GM18526 (cell line): ENCODE results near the gene PTAR1.
A peak's percentile ranks its signal among the peaks of the same experiment; 100 is the strongest.

ENCODE experiments used
- POLR2A ChIP-seq: IDR thresholded peaks from 3 replicates; pipeline ENCODE4 v1.6.1; 2011; ENCODE audit not compliant: insufficient read length; ENCODE audit errors: extremely low read depth

PTAR1 gene

GRCh38 chr9:69759421-69760277 is at the start of gene PTAR1:
Gene PTAR1 (minus strand): TSS chr9:69760011. CDS start chr9:69759938, 73 bp downstream.
- peak; percentile 92 for TF ChIP-seq POLR2A

GRCh38 chr9:69809304-69809863 is 49.6 kb upstream of the PTAR1 start:
- TF ChIP-seq POLR2A = no peak

- no peak for TF ChIP-seq POLR2A
These were observed 46.8 kb upstream of the PTAR1 start for GRCh38 chr9:69806627-69807026.

- no peak for TF ChIP-seq POLR2A
These were observed 46.2 kb upstream of the PTAR1 start for GRCh38 chr9:69805962-69806515.

- TF ChIP-seq POLR2A = no peak
These were observed 42.2 kb upstream of the PTAR1 start for GRCh38 chr9:69801989-69802388.

- TF ChIP-seq POLR2A = no peak
These were observed 38.9 kb upstream of the PTAR1 start for GRCh38 chr9:69798744-69799143.

- no peak for TF ChIP-seq POLR2A
These were observed 37.9 kb upstream of the PTAR1 start for GRCh38 chr9:69797675-69798074.

- TF ChIP-seq POLR2A = no peak
These were observed 34.5 kb upstream of the PTAR1 start for GRCh38 chr9:69794356-69794755.

GRCh38 chr9:69785757-69786156 is 25.9 kb upstream of the PTAR1 start:
- TF ChIP-seq POLR2A = no peak

- no peak for TF ChIP-seq POLR2A
These were observed 13.4 kb upstream of the PTAR1 start for GRCh38 chr9:69773258-69773657.

- no peak for TF ChIP-seq POLR2A
These were observed 12.1 kb upstream of the PTAR1 start for GRCh38 chr9:69771775-69772418.

- TF ChIP-seq POLR2A = no peak
These were observed 8.9 kb upstream of the PTAR1 start for GRCh38 chr9:69768716-69769115.

- TF ChIP-seq POLR2A = no peak
These were observed 8.3 kb upstream of the PTAR1 start for GRCh38 chr9:69768101-69768500.

- TF ChIP-seq POLR2A = no peak
These were observed 2.7 kb upstream of the PTAR1 start for GRCh38 chr9:69762527-69762926.

GRCh38 chr9:69760278-69760610 is 433 bp upstream of the PTAR1 start:
- TF ChIP-seq POLR2A = no peak

GRCh38 chr9:69759021-69759420 is 790 bp downstream of the PTAR1 start:
- no peak for TF ChIP-seq POLR2A
